Upper lobe of left lung (tissue), 4 donors: Measurements from ENCODE around the gene SBF2.

ENCODE experiments used
- EP300 ChIP-seq, 4 donors: sonication (generic); formaldehyde crosslinking; IDR thresholded peaks; one replicate each; pipeline ENCODE4 v1.5.1; 2017; ENCODE audit warnings: antibody characterized with exemption in 4 of 4, control low read depth in 2 of 4
- POLR2A ChIP-seq, 4 donors: fragments of 450-650 bp; IDR thresholded peaks; one replicate each; pipeline ENCODE4 v1.5.1; 2016 to 2017; ENCODE audit warnings: antibody characterized with exemption in 4 of 4, mild to moderate bottlenecking in 2 of 4
- POLR2AphosphoS5 ChIP-seq, 2 donors: sonication (generic); formaldehyde crosslinking; IDR thresholded peaks; one replicate each; pipeline ENCODE4 v1.5.1; 2017; ENCODE audit warnings: antibody characterized with exemption in 2 of 2
- TF ChIP-seq, protein P1 (sequence below), 6 experiments: fragments of 450-650 bp in 4 of 6; fragments of 200-600 bp in 2 of 6; sonication (generic) in 2 of 6; IDR thresholded peaks; one replicate each; pipeline ENCODE4 v1.5.1; 2016 to 2019; ENCODE audit warnings: antibody characterized with exemption in 6 of 6

DNA sequence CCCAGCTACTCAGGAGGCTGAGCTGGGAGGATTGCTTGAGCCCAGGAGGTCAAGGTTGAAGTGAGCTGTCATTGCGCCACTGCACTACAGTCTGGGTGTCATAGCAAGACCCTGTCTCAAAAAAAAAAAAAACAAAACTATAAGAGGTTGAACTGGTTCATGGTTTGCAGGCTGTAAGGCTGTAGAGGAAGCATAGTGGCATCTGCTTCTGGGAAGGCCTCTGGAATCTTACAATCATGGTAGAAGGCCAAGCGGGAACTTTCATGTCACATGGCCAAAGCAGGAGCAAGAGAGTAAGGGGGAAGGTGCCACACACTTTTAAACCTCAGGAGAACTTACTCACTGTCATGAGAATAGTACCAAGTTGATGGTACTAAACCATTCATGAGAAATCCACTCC, 520.5 kb downstream of the SBF2 start:
- TF ChIP-seq, protein P1, sequence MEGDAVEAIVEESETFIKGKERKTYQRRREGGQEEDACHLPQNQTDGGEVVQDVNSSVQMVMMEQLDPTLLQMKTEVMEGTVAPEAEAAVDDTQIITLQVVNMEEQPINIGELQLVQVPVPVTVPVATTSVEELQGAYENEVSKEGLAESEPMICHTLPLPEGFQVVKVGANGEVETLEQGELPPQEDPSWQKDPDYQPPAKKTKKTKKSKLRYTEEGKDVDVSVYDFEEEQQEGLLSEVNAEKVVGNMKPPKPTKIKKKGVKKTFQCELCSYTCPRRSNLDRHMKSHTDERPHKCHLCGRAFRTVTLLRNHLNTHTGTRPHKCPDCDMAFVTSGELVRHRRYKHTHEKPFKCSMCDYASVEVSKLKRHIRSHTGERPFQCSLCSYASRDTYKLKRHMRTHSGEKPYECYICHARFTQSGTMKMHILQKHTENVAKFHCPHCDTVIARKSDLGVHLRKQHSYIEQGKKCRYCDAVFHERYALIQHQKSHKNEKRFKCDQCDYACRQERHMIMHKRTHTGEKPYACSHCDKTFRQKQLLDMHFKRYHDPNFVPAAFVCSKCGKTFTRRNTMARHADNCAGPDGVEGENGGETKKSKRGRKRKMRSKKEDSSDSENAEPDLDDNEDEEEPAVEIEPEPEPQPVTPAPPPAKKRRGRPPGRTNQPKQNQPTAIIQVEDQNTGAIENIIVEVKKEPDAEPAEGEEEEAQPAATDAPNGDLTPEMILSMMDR (IDR thresholded peaks at IDR 0.05) = no peak
- TF ChIP-seq POLR2A (IDR thresholded peaks at IDR 0.05) (no peak), EP300 (IDR thresholded peaks at IDR 0.05) (no peak), POLR2AphosphoS5 (IDR thresholded peaks at IDR 0.05) (no peak)
